GM18519 (cell line): ENCODE results near the gene WNT7A.
"Not testable (repeated sequence)": the region's sequence is repeated elsewhere in the genome, so short reads cannot be mapped to it uniquely, and the experiment has no call there.

Experiments used
- ATAC-seq: cut with Tn5 transposase; IDR thresholded peaks from one replicate; pipeline ENCODE4 v1.9.1; 2021; ENCODE audit warnings: mild to moderate bottlenecking, moderate library complexity; ENCODE audit not compliant: unreplicated experiment, low FRiP score

The WNT7A gene

GRCh38 chr3:13867732-13868131 lies 12.1 kb downstream of the WNT7A start:
- no peak for ATAC-seq

DNA sequence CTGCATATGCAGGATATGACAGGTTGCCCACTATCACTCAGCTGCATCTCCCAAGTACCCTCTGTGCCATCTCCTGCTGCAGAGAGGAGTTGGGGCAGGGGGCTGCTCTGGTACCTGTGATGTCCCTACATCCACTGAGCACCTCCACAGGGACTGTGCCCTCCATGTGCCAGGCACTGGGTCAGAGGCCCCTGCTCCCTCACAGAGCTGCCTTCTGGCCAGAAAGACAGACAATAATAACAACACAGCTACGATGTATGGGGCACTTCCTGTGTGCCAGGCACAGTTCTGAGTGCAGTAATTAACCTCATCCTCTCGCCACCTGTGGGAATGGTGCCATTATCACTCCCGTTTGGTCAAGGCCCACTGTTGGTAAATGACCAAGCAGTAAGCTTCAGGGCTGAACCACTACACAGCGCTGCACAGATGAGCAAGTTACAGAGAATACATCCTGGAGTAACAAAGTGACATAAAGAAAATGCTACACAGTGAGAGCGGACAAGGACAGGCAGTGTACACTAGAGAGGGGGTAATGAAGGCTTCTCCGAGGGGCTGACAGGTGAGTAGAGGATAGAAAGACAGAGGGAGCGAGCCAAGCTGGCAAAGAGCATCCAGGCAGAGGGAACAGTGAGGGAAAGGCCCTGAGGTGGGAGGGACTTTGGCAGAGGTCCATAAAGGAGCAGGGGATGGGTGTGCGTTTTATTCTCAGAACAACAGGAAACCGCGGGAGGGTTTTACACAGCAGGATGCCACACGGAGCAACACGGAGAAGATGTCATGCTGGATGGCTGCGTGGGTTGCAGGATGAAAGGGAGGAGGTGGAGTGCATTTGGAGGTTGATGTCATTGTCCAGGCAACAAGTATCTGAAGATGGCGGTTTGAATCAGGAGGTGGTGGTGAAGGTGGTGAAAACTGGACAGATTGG lies 13.6 kb downstream of the WNT7A start:
- no peak for ATAC-seq

DNA sequence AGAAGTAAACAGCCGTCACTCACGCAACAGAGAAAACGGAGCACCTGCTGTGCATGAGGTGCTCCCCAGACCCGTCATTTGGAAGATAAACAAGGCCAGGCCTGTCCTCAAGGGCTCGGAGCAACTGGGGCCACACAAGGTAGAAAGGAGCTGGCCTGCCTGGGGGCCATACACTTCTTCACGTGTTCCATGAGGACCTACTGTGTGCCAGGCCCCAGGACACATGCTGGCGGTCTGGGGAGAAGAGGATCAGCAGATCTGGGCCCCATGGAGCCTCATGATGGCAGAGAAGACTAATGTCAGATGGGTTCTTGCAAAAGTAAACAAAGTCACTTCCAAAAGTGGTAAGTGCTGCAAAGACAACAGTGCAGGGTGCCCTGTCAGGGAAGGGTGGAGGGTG lies 14.3 kb downstream of the WNT7A start:
- no peak for ATAC-seq

- ATAC-seq: no peak
Measured at GRCh38 chr3:13865106-13865505, 14.8 kb downstream of the WNT7A start.

- ATAC-seq: no peak
Measured at GRCh38 chr3:13863965-13864595, 15.8 kb downstream of the WNT7A start.

DNA sequence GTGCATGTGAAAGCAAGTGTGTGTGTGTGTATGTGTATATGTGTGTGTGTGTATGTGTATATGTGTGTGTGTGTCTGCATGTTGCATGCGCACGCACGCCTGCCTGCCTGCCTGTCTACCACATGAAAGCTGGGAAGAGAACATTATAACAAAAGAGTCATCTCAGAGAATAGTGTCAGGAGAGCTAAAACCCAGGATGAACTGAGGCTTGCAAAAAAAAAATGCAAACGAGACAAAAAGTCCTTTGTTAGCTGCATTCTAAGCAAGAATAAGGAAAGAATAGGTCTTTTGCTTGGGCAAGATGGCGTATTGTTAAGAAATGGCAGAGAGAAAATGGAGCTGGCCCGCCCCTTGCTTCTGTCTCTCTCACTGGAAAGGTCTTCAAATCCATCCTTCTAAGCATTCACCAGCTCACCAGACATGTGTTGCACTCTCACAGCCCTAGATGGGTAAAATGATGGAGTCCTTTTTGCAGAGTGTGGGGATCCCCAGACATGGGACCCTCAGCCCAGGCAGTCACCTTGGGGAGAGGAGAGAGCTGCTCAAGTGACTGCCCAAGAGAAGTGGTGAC lies 16.4 kb downstream of the WNT7A start:
- ATAC-seq: no peak

DNA sequence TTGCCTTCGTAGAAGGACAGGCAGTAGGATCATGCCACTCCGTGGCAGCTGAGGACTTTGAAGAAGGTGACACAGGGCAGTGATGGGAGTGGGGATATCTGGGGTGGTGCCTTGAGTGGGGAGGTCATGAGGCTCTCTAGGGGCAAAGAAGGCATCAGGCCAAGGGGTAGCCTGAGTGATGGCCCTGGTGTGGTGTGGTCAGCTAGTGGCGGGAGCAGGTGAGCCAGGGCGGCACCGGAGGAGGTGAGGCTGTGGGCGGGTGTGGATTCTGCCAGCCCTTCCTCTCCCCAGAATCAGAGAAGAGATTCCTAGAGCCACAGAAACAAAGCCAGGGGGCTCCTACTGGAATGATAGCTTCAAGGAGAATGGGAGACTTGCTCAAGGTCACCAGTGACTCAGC lies 18.4 kb downstream of the WNT7A start:
- no peak for ATAC-seq

DNA sequence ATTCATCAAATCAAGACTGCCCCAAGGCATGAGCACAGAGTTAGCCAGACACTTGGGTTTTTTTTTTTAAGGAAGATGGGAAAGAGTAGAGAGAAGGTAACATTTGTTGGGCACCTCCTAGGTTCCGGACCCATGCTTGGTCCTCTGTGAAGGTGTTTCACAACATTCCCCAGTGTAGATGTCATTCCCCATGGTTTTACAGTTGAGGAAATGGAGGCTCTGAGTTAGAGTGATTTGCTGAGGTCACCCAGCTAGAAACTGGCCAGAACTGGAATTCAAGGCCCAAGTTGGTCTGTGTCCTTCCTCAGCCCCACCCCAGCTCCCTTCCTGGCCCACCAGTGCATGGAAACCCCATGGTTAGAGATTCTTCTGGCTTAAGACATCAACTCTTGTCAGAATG lies 19.9 kb downstream of the WNT7A start:
- ATAC-seq: no peak

- no peak for ATAC-seq
Measured at GRCh38 chr3:13858768-13859520, 20.9 kb downstream of the WNT7A start.

DNA sequence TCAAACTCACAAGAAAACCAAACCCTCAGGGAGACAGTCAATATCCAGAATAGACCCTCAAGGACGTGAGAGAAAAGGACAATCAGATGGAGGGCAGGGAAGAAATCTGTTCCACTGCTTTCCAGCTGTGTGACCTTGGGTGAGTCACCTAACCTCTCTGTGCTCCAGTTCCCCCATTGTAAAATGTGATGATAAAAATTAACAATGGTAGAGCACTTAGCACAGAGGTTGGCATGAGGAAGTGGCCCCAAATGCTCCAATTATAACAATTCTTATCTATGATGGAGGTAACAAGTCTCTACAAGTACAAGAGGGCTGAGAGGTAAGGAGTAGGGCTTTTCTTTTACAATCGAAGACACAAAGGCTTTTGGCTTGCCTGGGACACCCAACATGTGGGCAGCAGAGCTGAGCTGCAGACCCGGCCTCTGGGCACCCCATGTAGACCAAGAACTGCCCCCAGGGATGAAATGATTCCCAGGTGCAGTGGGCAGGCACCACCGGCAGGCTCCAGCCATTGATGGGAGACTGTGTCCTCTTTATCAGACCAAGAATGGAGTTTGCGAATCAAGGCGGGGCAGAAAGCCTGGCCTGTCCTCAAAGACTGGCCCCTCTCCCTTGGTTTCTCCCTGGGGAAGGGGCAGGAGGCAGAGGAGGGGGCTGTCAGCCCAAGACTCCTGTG lies 22.0 kb downstream of the WNT7A start:
- ATAC-seq: no peak

DNA sequence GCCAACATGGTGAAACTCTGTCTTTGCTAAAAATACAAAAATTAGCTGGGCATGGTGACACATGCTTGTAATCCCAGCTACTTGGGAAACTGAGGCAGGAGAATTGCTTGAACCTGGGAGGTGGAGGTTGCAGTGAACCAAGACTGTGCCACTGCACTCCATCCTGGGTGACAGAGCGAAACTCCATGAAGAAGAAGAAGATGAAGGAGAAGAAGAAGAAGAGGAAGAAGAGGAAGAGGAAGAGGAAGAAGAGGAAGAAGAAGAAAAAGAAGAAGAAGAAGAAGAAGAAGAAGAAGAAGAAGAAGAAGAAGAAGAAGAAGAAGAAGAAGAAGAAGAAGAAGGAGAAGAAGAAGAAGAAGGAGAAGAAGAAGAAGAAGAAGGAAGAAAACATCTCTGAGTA lies 23.2 kb downstream of the WNT7A start:
- ATAC-seq: not testable (repeated sequence)

DNA sequence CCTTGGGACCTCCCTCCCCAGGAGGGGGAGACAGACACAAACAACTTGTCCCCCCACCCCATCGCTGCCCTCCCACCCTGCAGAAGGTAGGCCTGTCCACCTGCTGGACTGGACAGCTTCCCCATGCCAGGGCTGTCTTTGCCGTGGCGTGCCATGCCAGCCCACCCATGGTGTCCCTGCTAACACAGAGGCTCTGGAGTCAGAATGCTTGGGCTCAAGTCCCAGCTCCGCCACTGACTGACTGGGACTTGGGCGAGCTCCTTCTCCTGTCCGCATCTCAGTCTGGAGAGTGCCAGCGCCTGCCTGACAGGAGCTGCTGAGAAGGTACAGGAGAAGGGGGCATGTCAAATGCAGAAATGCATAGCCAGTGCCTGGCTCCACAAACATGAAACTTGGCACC lies 23.9 kb downstream of the WNT7A start:
- no peak for ATAC-seq

DNA sequence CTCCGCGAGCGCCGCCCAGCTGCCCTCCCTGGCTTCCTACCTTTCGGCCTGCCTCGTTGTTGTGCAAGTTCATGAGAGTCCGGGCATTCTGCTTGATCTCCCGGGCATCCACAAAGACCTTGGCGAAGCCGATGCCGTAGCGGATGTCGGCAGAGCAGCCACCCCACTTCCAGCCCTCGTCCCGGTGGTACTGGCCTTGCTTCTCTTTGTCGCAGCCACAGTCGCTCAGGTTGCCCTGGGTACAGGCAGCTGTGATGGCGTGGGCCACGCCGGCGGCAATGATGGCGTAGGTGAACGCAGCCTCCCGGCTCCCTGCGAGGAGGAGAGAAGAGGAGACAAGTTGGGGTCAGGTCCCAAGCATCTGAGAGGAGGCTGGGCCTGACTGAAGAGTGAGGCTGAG lies 25.4 kb downstream of the WNT7A start:
- no peak for ATAC-seq

DNA sequence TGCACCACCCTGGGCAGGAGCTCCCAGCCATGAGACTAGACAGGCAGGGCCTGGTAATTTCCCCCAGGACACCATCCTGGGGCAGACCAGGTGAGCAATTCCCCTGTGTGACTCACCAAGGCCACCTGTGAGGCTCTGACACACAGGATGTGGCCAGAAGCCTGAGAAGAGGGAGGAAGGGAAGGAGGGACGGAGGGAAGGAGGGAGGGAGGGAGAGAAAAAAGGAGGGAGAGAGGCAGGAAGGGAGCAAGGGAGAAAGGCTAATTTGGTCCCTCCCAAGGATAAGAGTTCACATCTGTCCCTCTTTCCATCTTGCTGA lies 25.9 kb downstream of the WNT7A start:
- ATAC-seq: no peak

DNA sequence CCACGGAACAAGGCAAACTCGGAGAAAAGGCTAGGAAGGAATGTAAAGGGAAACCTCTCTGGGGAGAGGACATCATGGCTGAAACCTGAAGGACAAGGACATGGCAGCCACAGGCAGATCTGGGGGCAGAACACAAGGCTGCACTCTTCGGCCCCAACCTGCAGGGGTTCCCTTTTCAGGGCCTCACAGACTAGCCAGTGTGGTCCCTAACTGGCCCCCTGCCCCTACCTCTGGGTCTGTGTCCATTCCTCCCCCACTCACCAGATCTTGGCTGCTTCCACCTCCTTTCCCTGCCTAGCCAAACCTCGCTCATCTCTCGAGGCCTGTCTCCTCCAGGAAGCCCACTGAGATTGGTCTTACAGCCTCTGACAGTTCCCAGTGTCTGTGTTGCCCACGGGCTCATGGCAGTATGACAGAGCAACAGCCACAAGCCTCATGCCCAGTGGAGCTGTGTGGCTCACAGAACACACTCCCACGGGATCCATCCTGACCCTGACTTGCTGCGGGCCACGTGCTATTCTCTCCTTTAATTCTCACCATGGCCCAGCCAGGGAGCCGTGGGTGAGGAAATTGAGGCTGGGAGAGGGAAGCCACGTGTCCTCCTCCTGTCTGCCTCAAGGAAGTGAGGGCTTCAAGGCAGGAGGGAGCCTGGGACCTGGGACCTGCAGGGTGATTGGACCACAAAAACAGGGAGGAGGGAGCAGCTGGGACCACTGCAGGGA lies 26.5 kb downstream of the WNT7A start:
- no peak for ATAC-seq

DNA sequence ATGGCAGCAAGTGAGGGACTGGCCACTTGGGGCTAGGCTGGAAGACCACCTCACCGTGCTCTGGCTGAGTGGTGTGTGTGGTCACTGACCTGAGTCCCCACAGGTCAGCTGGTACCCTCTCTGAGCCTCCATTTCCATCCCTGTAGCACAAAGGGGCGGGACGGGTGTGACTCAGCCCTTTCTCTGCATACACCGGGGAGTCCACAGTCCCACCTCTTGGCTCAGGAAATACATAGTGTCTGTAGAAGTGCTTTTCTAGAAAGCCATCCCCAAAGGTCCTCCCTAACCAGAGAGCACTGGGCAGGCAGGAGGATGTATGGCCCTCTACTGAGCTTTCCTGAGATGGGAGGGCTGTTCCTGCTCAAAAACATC lies 27.2 kb downstream of the WNT7A start:
- ATAC-seq: no peak

GRCh38 chr3:13851997-13852637 lies 27.8 kb downstream of the WNT7A start:
- no peak for ATAC-seq

DNA sequence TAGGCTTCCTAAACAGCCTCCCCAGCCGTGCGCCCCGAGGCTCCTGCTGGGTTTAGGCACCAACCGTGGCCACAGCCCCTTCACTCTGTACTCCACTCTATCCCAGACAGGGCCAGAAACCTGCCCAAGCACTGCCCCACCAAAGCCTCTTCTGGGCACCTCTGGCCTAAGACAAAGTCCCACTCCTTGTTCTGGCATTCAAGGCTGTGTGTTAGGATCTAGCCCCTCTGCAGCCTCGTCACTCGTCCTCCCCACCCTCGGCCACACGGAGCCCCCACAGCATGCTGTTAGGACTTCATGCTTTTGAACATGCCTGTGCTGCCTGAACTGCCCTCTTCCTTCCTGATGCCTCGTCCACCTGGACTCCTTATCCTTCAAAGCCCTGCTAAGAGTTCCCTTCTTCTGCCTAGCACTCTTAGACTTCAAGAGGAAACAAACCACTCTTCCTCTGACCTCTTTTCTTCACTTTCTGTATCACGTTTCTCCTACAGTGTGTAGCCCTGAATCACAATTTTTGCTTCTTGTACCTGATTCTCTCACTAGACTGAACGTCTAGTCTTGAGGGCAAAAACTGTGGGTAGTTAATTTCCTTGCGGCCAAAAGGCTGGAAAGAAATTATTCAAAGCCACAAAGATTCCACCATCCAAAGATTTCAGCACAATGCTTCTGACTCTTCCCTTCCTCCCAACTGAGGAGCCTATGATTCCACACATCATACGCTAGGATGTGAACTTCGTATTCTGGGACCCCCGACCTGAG lies 28.6 kb downstream of the WNT7A start:
- ATAC-seq: no peak
